Measurements from ENCODE around the gene KRT71. TPM values are rescaled to one million over a fixed set of nuclear protein-coding genes. Genes with fewer than 3 reads are reported as not detected.

The KRT71 gene
- total and polyA plus RNA-seq, 2 of the 8 experiments (the other 6 are each of a cell fraction or from before 2014, with no cell fraction given) = not detected

- Histone ChIP-seq H3K4me1 (replicated peaks in 1 of 4; ENCODE audit: control insufficient read depth in 3 of 4, insufficient read depth in 4 of 4, low read length in 3 of 4) (no peaks in the 10 kb centered on the region; a peak in 1 of 7 replicates), H3K23ac (ENCODE audit: insufficient read length) (no peak overlapping the region), H2BK120ac (replicated peaks; ENCODE audit: low read depth, low read length) (no peak overlapping the region), H3K18ac (ENCODE audit: extremely low read depth, low read length) (no peak overlapping the region), H3K9me3 (ENCODE audit: insufficient read depth in 2 of 2, low read depth in 1 of 2, low read length in 1 of 2) (no peaks in the 10 kb centered on the region; a peak in 1 of 4 replicates), H3K4me2 (ENCODE audit: insufficient read depth in 1 of 2, low read depth in 2 of 2, low read length in 2 of 2) (no peak overlapping the region), H4K91ac (replicated peaks; ENCODE audit: insufficient read length, low read length) (no peak overlapping the region), H2BK15ac (ENCODE audit: low read length) (no peak overlapping the region), H3K4me3 (ENCODE audit: extremely low read depth in 1 of 4, insufficient read depth in 2 of 4, low read depth in 3 of 4, low read length in 4 of 4) (no peak overlapping the region), H3K23me2 (ENCODE audit: low read depth, low read length) (no peaks in the 10 kb centered on the region), H4K20me1 (replicated peaks in 1 of 2; ENCODE audit: control insufficient read depth in 1 of 2, insufficient read depth in 2 of 2, low read length in 2 of 2) (no peaks in the 10 kb centered on the region), H2BK20ac (ENCODE audit: low read length) (no peak overlapping the region), H3K4ac (replicated peaks; ENCODE audit: insufficient read length, low read depth, low read length) (no peak overlapping the region), H3K36me3 (ENCODE audit: control insufficient read depth in 2 of 4, insufficient read depth in 4 of 4, low read length in 3 of 4) (no peaks in the 10 kb centered on the region), H3K9ac (replicated peaks in 1 of 4; ENCODE audit: extremely low read depth in 1 of 4, low read depth in 3 of 4, low read length in 3 of 4) (no peak overlapping the region), H3K14ac (ENCODE audit: insufficient read length) (no peak overlapping the region), H4K5ac (ENCODE audit: insufficient read length, low read depth, low read length) (no peak overlapping the region), H3K27me3 (replicated peaks in 1 of 4; ENCODE audit: control insufficient read depth in 3 of 4, extremely low read depth in 1 of 4, insufficient read depth in 3 of 4, low read length in 3 of 4) (no peaks in the 10 kb centered on the region), H2AK5ac (ENCODE audit: low read depth, low read length) (no peak overlapping the region), H2BK5ac (ENCODE audit: low read depth, low read length) (no peak overlapping the region), H2AFZ (ENCODE audit: low read length) (no peak overlapping the region), H3K79me1 (ENCODE audit: low read depth, low read length) (no peaks in the 10 kb centered on the region), H4K8ac (ENCODE audit: extremely low read depth, insufficient read depth, low read length) (no peak overlapping the region), H3K79me2 (ENCODE audit: control insufficient read depth in 1 of 2, insufficient read depth in 2 of 2, low read length in 2 of 2) (no peaks in the 10 kb centered on the region), H2BK12ac (ENCODE audit: low read depth, low read length) (no peak overlapping the region), H3K56ac (replicated peaks; ENCODE audit: insufficient read length, low read depth, low read length) (no peak overlapping the region), H3K27ac (ENCODE audit: low read depth, low read length) (no peak overlapping the region)
- no peak for FAIRE-seq
- POLR2A ChIA-PET (ENCODE audit: partially characterized antibody) = no interaction called here
- DNase-seq (ENCODE audit: low read depth in 1 of 2, low spot score in 2 of 2) = peak in 1 of 2 experiments; percentile 14
- CTCF ChIA-PET (ENCODE audit: partially characterized antibody) = interaction anchor here (0.7 to 4.5 kb wide), 6 partner anchors 11 to 361 kb away, joined by 3 to 29 read pairs (median 3); no protein-coding TSS in a partner anchor
- 97% methylated on average over 5 of the region's 5 CpGs; no CpG with 5 or more reads in 1 of the 2 experiments for WGBS, 2 experiments (ENCODE audit: extremely low coverage in 1 of 2, insufficient coverage in 1 of 2, insufficient read length in 1 of 2, insufficient replicate concordance in 2 of 2, low coverage in 1 of 2, low lambda C conversion rate in 2 of 2, missing lambda C conversion rate in 1 of 2)
- TF ChIP-seq SP2 (IDR thresholded peaks at IDR 0.05; ENCODE audit: low read length) = no peak
- no peak for TF ChIP-seq MAX (IDR thresholded peaks at IDR 0.05)
- TF ChIP-seq SP1 (IDR thresholded peaks at IDR 0.05; ENCODE audit: low read depth, low read length) = no peak
- no peak for TF ChIP-seq GTF2F1 (IDR thresholded peaks at IDR 0.05; ENCODE audit: borderline replicate concordance, low read depth, low read length)
- no peak for TF ChIP-seq BRCA1 (IDR thresholded peaks at IDR 0.05; ENCODE audit: low read depth, low read length)
- TF ChIP-seq SUZ12 (IDR thresholded peaks at IDR 0.05; ENCODE audit: low read length) = no peak
- no peak for TF ChIP-seq KDM4A (IDR thresholded peaks at IDR 0.05; ENCODE audit: low read depth, low read length, severe bottlenecking)
- TF ChIP-seq SIX5 (IDR thresholded peaks at IDR 0.05; ENCODE audit: low read depth, low read length) = no peak
- TF ChIP-seq USF2 (IDR thresholded peaks at IDR 0.05; ENCODE audit: low read length) = no peak
- TF ChIP-seq TAF7 (optimal IDR thresholded peaks at IDR 0.05; ENCODE audit: borderline replicate concordance, low read depth, low read length) = no peak
- TF ChIP-seq BCL11A (IDR thresholded peaks at IDR 0.05; ENCODE audit: low read depth in 2 of 2, low read length in 2 of 2) = no peak
- TF ChIP-seq RNF2 (IDR thresholded peaks at IDR 0.05; ENCODE audit: borderline replicate concordance, low read depth, low read length, missing control alignments, poor library complexity, severe bottlenecking) = no peak
- no peak for TF ChIP-seq RAD21 (IDR thresholded peaks at IDR 0.05 in 1 of 2, conservative IDR thresholded peaks at IDR 0.05 in 1 of 2; ENCODE audit: low read depth in 2 of 2, low read length in 2 of 2)
Observed at GRCh38 chr12:52517888-52518287, 35.1 kb downstream of the KRT71 start.

All from H1 (cell line).